Right lung (tissue), 5 donors: ENCODE measurements around the gene SP3. TPM values are rescaled to one million over a fixed set of nuclear protein-coding genes. Genes with fewer than 3 reads are reported as not detected.
A peak's percentile ranks its signal among the peaks of the same experiment; 100 is the strongest.

Experiments
- DNase-seq, 2 donors: peaks; one replicate each; pipeline ENCODE4 v3.0.0-alpha.2; 2013
- polyA plus RNA-seq, 5 donors: library from polyadenylated mRNA; unstranded; fragments of 120-200 nt; gene quantifications; one replicate each; pipeline versions ENCODE4 v1.2.1 to v1.2.3, GENCODE V29; 2013; ENCODE audit warnings: inconsistent platforms in 1 of 5, low replicate concordance in 1 of 5; ENCODE audit not compliant: insufficient read length in 5 of 5, insufficient read depth in 1 of 5

The SP3 gene
- polyA plus RNA-seq, 5 donors: 86.1 to 149 (median 143) TPM

DNA sequence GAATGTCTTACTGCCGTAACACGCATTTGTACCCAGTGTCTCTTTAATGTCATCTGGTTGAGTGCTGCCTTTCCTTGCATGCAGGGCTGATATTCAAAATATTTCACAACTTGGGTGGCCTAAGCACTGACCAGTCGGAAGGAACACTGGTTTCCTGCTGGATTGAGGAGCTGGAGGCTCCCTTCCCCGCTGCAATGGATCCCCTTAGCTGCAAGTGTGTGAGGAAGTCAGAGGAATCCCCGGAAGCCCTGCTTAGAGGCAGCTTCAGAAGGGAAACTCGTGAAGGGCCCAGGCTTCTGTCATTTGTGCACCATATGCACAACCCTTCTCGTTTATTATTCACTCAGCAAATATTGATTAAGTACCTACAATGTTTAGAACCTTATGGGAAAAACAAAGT lies 33.2 kb upstream of the SP3 start:
- DNase-seq: no peak

DNA sequence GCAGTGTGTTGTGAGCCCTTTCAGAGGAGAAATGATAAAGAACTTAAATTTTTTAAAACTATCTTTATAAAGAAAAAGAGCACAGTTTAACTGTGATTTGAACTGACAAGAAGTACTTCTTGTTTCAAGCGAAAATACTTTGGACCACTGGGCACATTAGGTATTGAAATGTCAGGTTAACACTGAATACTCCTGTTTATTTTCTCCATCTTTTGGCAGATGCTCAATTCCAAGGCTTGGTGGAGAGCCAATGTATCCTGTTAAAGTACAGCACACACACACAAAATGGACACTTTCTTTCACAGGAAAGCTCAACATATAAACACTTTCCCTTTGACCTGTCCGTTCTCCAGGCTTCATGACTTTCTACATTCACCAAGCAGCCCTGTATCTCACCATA lies 32.6 kb upstream of the SP3 start:
- DNase-seq: no peak

DNA sequence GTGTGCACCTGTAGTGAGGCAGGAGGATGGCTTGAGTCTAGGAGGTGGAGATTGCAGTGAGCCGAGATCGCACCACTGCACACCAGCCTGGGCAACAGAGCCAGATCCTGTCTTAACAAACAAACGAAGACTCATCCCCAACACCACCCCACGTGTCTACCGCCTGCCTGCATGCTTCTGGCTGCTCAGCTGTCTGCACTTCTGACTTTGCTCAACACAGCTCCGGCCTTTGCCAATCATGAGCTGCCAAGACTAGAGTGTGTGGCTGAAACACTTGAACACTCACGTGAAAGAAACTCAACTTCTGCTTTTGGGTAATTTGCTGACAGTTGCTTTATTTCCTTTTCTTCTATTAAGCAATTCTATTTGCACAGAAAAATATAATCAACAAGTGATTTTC lies 32.1 kb upstream of the SP3 start:
- DNase-seq: peak in 1 of 2 donors; percentile 74

DNA sequence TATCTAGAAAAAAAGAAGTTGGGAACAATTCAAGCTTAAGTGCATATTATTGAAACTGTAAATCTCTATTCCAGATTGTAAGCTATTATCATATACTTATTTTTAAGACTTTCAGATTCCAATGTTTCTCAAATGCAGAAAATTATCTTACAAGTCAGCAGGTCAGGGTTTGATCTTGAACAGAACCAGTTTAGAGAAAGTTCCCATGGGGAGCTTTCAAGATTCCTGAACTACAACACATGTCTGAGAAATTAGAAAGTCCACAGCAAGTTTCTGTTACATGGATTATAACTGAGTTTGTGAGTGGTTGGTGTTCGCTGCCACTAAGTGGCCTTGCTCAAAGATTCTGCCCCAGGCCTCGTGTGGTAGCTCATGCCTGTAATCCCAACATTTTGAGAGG lies 31.6 kb upstream of the SP3 start:
- DNase-seq: no peak

DNA sequence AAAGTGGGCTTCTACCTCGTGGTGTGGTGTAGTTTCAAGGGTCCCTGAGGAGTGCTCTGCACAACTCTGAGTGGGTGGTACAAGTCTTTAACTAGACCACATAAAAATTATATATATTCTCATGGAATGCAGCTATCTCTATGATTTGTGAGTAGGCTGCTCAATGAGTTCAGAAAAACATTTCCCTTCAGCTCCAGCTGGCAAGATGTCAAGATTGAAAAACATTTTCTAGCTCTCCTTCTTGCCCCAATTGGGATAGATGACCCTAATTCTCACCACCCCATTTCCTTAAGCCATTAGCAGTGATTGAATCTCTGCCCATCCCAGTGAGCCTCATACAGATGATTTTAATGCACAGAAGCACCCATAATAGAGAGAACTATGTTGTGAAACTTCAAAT lies 28.3 kb upstream of the SP3 start:
- DNase-seq: no peak

DNA sequence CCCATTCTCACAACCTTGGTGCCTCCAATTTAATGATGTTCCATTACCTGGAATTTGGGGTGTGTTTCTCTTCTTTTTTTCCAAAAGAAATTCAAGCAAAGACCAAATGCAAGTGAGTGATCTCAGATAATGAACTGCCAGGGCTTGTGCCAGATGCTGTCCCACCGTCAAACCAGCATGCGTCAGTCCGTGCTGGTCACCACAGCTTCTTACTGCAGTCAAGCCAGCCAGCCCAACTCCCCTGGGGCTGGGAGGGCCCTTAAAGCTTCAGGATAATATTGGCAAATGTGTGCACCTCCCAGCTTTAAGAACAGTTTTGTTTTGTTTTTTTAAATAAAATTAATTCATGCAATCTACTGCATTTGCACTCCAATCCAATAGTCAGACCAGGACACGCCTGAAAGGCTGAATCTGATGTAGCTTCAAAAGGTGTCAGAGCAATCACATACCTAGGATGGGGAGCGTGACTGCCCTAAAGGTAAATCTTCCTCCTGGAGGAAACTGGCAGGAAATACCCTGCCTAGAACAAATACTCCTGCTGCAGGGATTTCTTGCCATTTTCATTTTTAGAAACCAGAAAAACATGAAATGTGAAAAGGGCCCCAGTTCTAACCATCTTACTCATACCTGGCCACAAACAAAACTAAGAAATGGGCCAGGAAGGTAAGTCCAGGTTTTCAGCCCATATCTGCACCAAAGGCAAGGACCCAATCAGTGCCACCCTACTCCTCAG lies 26.8 kb upstream of the SP3 start:
- DNase-seq: no peak

DNA sequence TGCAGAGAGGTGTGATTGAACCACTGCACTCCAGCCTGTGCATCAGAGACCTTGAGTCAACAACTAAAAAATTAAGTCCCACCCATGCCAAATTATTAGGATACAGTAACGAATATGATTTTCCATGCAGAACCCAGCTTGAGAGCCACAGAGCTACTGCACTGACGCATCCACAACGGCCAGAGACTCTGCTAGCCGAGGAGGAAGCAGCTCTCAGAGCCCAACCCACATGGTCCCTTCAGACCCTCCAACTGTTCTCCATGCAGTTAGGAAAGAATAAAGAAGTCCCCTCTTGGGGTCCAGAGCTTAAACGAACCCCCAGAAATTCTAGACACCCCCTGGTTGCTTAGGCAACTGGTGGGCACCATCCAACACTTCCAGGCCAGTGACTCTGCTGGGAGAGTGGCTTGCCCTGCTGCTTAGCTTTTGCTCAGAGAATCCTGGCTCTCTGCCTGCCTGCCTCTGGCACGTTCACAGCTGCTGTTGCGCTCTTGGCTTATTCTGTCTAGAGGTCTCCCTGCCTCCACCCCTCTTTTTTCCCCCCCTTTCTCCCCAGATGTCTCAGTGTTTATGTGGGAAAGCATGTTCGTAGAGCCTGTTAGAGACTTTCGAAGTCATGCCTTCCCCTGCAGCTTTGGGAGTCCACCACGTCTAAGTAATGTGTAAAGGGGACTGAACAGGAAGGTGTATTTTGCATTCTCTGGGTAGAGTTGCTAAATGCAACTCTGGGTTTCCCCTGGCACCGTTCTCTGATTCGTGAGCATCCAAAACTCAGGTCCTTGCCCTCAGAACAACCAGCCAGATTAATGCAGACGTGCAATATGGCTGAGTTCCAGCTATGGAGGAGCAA lies 26.0 kb upstream of the SP3 start:
- DNase-seq: peak; percentile 88 to 92

DNA sequence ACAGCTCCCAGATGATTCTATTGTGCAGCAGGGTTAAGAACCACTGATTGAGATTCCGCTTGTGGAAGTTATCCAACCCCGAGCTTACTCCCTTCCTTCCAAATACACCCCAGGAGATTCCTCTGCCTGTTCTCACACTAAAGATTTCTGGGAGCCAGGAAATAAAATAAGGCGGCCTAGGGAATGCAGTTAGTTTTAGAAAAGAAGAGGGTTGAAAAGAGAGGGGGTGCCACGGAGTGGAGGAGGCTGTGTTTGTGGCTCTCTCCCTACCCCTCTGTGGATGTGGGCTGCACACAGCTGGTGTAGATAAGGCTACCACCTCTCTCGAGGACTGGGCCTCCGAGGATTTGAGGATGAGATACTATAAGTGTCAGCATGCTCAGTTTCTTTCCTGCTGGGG lies 25.1 kb upstream of the SP3 start:
- no peak for DNase-seq

DNA sequence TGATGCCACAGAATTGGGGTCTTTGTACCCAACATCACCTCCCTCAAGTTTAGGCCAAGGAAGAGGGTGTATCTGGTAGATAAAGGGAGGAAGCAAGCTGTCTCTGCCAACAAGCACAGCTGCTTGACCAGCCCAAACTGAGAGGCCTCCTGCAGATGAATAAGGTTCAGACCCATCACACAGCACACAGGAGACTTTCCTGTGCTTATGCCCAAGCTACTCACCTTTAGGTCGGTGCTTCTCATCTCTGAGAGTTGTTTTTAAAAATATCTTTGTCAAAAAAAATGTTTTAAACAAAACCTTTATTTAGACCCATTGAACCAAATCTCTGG lies 24.7 kb upstream of the SP3 start:
- DNase-seq: no peak

DNA sequence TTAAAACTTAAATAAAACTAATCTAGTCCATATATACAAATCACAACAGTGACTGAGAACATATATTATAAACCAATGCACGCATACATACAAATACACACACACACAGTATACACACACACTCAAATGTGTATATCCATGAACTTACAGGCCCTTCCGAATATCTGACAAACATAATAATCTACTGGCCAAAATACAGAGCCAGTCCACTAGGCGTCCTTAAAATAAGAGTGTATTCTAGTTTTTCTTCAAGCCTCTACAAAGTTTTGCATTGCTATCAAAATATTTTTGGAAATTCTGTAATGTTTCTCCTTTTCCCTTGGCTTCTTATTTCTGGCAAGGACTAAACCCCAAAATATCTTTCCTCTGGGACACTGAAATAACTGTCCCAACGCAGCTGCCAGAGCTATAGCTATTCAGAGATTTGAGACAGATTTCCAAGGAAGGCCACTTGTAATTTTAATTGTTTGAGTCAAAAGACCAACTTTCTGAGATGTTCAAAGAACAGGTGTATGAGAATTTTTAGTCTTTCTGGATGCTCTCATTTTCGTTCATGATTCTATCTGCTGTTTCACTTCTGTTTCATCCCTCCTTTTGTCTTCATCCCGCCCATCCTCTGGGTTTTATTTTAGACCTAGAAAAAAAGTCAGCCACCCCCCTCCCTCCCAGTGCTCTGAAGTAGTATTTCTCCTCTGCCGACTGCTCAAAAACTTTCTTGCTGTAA lies 24.1 kb upstream of the SP3 start:
- no peak for DNase-seq

DNA sequence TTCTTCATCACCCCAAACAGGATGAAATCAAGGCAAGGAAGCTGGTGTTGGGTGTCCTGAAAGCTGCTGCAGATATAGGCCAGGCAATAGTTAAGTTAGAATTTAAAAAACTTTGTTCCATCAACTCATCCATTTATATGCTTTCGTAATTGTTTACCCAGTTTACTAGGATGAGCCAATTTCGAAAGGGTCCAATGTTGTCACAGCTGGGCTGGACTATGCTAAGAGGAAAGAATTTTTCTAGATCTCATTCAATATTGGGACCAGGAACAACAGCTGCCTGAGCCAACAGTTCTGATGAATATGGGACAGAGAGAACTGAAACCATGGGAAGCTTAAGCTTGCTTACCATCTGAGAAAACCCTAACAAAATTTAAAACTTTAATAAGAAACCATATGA lies 21.6 kb upstream of the SP3 start:
- peak; percentile 77 to 83 for DNase-seq

DNA sequence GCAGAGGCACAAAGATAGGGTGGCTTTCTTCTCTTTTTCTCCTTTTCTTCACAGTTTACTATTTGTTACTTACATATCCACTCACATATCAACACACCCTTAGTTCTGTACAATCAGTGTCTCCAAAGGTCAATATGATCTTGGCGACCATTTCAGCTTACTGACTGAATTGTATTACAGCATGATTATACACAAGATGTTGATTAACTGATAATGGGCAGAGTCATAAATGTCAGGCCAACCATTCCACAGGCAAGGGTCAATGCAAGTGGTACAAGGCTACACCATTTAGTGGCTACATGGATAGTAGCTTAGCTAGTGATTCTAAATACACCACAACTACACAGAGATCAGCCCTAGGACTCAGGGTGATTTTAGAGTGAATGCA lies 20.4 kb upstream of the SP3 start:
- no peak for DNase-seq

DNA sequence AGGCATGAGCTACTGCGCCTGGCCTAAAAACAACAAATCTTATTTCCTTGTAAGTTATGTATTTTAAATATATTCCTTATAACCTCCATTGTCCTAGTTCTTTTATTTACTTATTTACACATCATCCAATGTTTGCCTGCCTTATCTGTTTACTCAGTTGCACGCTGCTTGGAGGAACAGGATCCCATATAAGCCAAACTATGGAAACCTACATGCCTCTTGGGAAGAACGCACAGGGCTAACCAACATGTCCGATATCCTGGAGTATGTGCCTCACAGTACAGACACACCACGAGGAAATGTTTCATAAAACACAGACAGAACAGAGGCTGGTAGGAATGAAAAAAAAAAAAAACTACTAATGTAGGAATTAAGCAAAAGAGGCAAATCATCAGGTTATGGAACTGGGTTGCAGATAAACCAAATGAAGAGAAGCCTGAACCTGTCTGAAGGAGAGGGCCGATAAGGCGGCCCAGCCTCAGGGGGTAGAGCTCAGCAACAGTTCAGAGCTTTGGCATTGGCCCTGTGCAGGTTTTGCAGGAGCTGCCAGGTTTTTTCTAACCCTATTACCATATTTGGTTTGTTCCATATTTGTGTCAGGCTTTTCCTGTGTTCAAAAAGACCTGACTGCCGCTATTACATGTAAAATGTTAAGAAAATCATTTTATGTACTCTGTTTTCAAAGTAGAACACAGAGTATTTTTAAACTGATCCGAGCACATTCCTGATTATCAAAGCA lies 19.9 kb upstream of the SP3 start:
- no peak for DNase-seq

DNA sequence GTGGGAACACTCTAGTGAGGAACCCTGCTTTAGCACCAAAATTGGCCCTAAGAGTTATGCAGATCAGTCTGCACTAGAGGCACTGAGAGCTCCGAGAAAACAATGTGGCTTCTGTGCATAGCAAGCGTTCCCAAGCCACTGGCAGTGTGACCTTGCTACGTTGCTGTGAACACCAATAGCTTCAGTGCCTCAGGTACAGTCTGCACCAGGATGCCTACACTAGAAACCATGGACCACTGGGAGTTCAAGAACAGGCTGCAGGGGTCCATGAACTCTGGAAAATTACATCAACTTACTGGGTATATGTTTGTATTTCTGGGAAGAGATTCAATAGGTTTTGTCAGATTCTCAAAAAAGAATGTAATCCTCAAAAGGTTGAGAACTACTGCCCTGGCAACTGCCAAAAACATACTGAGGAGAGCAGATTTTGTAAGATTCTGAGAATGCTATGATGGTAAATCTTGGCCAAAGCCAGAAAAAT lies 18.3 kb upstream of the SP3 start:
- DNase-seq: no peak

DNA sequence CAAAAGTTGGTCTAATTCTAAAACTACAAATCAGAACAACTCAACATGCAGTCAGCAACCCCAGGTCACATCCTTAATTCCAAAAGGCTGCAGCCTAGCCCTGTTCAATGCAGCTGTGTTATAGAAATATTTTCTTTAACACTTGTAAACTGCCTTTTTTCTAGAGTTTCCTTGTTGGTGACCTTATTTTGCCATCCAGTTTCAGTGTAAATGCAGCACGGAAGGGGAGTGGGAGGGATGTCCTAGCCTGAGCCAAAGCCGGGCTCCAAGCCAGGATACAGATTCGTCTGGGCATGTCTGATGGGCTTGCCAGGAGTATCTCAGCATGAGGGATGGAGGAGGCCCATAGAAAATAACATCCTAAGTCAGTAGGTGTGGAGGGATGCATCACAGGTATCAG lies 17.7 kb upstream of the SP3 start:
- DNase-seq: no peak

DNA sequence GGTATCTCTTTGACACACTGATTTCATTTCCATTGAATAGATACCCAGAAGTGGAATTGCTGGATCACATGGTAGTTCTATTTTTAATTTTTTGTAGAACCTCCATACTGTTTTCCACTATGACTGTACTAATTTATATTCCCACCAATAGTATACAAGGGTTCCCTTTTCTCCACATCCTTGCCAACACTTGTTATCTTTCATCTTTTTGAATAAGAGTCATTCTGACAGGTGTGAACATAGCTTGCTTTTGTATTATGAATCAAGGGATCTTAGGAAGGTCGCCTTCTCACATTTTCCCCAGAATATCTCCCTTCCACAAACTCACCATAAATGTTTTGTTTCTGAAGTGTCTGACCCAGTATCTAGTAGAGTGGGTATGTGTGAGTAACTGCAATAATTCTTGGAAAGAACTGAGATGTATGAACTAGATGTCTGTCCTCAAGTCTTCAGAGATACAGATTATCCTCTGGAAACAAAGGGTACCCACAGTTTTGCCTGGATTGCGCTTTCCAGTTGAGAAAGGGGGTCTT lies 17.1 kb upstream of the SP3 start:
- DNase-seq: no peak

DNA sequence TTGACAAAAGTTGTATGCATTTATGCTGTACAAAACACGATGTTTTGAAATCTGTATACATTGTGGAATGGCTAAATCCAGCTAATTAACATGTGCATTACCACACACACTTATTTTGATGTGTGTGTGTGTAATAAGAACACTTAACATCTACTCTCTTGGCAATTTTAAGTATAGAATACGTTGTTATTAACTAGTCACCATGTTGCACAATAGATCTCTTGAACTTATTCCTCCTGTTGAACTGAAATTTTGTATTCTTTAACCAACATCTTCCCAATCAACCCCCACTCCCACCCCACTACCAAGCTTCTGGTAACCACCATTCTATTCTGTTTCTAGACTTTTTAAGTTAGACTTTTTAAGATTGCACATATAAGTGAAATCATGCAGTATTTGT lies 16.3 kb upstream of the SP3 start:
- no peak for DNase-seq

DNA sequence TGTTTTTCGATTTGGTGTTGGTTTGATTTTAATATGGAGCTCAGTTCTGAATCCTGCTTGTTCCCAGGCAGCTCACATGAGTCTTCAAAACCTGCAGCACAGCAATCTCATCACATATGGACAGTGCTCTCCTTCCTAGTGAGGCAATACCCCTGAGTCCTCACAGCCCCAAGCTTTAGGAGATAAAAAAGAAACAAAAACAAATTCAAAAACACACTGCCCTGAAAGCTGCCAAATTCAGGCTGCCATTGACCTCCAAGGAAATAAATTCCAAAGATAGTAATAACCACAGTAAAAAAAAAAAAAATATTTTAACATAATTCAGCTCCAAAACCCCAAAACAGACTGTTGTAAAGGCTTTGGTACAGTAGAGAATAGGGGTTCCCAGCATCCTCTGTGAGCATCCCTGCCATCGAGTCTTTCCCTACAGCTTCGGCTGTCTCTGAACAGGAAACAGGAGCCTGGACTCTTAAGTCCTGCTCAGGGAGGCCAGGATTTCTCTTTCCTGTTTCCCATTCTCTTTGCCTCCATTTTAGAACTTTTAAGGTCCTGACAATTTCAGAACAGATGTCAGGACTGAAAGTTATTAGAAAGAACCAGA lies 14.7 kb upstream of the SP3 start:
- no peak for DNase-seq

DNA sequence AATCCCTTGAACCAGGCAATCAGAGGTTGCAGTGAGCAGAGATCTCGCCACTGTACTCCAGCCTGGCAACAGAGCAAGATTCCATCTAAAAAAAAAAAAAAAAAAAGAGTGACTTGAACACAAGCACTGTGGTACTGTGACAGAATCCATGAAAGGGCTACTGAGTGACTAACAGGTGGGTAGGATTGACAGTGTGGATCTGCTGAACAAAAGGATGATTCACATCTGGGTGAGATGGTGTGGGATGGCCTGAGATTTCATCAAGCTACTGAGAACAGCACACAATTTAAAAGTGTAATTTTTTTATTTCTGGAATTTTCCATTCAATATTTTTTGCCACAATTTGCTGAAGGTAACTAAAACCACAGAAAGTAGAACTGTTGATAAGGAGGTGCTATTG lies 13.3 kb upstream of the SP3 start:
- DNase-seq: no peak

DNA sequence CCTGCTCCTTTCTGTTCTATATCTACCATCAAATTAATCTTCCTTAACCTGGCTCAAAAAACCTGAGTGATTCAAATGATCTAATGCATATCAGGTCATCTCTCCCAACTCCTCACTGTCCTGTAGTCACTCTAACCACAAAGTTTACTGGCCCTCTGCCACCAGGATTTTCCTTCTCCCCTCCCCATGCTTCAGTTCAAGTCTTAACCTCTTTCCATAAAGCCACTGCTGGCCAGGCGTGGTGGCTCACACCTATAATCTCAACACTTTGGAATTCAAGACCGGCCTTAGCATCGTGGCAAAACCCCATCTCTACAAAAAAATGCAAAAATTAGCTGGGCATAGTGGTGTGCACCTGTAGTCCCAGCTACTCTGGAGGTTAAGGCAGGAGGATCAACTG lies 7.5 kb upstream of the SP3 start:
- no peak for DNase-seq

DNA sequence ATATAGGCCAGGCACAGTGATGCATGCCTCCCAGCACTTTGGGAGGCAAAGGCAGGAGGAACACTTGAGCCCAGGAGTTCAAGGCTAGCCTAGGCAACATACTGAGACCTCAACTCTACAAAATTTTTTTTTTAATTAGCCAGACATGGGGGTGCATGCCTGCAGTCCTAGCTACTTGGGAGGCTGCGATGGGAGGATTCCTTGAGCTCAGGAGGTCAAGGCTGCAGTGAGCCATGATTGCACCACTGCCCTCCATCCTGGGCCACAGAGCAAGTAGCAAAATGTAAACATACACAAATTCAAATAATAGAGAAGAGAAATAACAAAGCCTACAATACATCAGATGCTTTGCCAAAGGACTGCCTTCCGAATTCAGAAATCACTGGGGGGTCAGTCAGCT lies 7.0 kb upstream of the SP3 start:
- no peak for DNase-seq
